ENCODE measurements around the gene ALDH16A1. TPM values are rescaled to one million over a fixed set of nuclear protein-coding genes. Genes with fewer than 3 reads are reported as not detected.

ALDH16A1 gene
- total RNA-seq = 37.9 and 44.0 TPM in 2 replicates

DNA sequence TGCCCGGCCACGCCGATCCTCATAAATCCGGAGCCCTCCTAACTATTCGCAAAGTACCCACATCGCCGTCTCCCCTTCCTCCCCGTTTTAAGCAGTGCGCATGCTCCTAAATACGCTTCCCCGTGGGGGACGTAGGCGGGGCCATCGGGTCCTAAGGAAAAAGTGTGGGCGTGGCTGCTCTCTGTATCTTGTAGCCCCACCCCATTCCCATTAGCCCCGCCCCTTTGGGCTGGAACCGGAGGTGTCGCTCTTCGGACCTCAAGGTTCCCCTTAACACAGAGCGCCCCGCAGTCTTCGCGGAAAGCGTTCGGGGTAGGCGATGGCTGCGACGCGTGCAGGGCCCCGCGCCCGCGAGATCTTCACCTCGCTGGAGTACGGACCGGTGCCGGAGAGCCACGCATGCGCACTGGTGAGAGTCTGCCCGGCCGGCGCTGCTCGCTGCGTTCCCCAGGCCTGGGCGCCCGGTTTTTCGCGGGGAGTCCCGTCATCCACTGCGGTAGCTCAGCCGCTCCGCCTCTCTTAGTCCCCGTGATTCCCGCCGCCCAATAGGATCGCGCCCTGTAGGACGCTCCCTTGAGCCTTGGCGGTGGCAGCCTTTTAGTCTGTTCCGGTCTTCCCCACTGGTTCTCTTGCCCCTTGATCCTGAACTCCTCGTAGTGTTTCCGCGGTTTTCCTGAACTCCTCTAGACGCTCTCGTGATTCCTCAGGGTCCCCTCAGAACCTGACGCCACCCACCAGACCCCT, at the start of gene ALDH16A1:
Gene ALDH16A1 (plus strand): TSS at position 213 of the 744 bp plus-strand sequence. CDS start 107 bp downstream, at position 320.

DNA sequence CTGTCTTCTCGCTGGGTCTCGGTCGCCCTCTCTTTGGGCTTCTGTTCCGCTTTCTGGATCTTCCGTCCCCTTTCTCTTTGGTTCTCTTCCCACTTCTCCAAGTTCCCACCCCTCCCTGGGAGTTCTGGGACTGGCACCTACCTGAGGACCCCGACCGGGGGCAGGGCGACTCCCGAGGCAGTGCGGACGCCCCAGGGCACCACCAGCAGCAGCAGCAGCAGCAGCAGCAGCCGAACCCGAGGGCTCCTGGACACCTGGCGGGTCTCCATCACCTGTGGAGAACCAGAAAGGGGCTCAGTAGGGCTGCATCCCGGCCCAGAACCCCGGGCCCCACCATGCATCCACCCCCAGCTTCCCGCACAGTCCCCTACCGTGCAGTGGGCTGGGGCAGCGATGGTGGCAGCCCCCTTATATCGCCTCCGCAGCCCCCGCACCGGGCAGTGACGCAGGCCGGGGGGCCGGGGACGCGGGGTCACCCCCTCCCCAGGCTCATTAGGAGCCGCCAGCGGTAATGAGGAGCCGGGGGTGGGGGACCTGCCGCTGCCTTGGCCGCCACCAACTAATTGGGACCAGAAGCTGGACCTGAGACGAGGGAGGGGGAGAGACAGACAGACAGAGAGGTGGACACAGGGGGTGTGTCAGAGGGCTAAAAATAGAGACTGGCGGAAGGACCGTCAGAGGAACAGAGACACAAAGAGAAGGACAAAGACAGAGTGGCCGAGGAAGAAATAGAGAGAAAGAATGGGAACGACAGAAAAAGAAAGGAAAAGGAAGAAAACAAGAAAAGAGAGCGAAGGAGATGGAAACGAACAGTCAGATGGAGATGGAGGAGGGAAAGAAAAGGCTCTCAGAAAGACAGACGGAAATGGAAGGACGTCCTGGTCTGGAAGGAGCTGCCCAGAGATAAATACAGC, 29.7 kb upstream of the ALDH16A1 start, which contains the start of gene PTH2:
Gene PTH2 (minus strand): TSS at position 371 of the 914 bp plus-strand sequence. CDS start 102 bp downstream, at position 269.

DNA sequence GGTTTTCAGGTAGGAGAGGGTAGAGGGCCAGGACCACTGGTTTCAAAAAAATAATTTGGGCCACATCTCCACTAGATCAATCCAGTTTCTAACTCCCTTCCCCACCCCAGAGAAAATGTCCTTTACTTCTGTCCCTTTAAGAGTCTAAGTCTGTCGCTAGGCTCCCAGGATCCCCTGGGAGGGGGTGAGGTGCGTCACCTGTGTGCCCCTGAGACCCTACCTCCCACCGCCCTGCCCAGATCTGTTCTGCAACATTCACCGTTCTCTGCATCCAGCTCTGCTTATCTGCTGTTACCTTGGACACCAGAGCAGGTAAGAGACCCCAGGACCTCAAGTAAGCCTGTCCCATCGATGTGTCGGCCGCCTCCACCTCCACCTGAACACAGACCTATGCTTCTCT, 27.8 kb upstream of the ALDH16A1 start, which contains the start of gene GFY:
Gene GFY (plus strand): TSS at position 211 of the 400 bp plus-strand sequence. CDS start 1,043 bp downstream, outside the sequence.

DNA sequence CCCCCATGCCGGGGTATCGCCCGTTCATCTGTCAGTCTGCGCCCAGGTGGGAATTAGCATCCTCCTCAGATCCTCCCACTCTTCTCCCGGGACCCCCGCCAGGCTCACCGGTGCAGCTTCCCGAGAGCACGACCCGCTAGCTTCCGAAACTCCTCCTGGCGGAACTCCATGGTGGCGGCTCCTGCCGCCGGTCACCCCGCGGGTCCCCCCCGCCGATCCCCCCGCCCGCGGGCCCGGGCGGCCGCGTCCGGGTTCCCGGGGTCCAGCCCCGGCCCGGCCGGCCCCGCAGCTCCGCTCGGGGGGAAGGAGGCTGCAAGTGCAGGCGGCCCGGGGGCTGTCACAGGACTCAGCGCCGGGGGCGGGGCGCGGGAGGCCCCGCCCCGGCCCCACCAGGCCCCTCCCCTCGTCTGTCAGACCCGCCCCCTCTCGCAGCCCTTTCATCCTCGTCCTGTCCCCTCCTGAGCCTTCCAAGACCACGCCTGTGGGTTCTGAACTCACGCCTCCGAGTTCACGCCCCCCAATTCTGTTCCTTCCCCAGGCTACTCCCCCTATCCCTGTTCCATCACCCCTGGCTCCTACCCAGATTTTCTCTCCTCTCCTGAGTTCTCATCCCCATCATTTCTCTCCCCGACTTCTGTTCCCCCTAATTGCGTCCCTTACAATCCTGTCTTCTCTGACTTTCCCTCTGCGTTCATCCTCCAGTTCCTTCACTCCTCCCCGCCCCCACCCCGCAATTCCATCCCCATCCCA, 11.6 kb upstream of the ALDH16A1 start, which contains the start of gene SLC17A7:
Gene SLC17A7 (minus strand): TSS at position 318 of the 750 bp plus-strand sequence. CDS start 148 bp downstream, at position 170.

DNA sequence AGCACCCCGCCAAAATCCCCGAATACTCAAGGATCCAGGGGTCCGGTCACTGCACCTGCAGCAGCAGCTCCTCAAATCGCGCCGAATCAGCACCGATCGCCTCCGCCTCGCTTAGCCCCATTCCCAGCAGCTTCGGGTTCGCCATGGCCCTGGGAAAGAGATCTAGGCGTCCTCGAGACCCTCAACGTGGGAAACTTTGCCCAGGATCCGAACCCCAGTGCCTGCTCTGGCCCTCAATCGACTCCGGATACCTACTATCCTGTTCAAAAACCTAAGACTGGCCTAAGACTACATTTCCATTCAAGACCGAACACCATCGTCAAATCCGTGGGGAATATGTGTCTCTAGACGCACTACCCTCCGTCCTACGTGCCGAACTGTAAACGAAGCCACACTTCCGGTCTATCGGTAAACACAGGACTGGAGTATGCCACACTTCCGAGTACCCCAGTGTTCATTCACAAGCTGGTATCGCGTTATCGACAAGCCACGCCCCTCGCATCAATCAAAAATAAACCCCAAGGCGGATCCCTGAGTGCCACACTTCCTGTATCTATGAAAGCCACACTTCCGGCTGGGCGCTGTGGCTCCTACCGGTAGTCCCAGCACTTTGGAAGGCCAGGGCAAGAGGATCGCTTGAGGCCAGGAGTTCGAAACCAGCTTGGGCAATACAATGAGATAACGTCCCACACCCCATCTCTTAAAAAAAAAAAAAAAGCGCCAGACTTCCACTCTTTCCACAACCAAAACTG, 1.4 kb upstream of the ALDH16A1 start, which contains the start of gene PIH1D1:
Gene PIH1D1 (minus strand): TSS at position 385 of the 752 bp plus-strand sequence. CDS start 240 bp downstream, at position 145.

DNA sequence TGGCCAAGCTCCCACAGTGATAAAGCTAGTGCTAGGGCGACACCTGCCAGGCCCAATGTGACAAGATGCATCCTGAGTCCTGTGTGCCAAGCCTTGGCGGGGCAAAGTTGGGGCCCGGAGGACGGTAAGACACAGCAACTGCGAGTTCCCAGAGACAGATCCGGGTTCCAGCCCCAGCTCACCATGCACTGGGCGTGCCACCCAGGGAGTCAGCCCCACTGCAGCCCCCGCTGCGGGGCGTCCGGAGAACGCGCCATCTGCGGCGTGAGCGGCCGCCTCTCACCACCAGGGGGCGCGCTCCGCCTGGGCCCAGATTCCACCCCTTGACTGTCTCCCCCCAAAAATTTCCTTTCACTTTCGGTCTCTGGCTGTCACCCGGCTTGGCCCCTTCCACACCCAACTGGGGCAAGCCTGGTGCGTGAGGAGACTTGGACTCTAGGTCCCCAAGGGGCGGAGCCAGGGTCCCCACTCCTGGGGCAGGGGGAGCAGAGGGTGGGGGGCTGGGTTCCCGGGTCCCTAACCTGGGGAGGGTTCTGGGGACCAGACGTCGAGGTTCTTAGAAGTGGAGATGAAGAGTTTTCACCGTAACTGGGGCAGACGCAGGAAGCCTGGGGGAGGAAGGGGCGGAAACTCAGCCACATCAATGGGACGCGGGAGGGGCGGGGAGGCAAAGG, 21.0 kb downstream of the ALDH16A1 start, which contains the start of gene FLT3LG:
Gene FLT3LG (plus strand): TSS at position 348 of the 674 bp plus-strand sequence. CDS start 425 bp downstream, outside the sequence.

DNA sequence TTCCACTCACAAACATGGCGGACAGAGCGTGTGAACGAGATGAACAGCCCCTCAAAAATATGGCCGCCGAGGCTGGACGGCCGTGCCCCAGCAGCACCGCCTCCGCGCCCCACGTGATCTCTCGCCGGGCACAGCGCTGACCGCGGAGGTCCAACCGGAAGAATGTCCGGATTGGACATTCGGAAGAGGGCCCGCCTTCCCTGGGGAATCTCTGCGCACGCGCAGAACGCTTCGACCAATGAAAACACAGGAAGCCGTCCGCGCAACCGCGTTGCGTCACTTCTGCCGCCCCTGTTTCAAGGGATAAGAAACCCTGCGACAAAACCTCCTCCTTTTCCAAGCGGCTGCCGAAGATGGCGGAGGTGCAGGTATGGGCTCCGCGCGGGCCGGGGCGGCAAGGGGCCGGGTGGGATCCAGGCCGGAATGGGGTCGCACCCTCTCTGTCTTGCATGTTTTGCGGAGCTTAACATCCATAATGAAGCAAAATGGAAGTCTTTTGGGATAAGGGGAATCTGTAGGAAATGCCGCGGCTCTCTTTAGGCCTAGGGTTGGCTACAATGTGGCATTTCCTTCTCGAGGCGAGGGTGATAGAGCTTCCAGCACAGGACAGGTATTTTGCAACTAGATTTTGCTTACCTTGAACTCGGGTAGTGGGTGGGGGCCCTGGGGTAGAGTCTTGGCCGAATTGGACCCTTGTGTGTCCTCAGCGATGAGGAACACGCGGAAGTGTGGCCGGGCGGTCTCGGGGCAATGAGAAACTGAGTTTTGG, 34.4 kb downstream of the ALDH16A1 start, which contains the start of gene RPL13A:
Gene RPL13A (plus strand): TSS at position 332 of the 769 bp plus-strand sequence. CDS start 22 bp downstream, at position 354.

Other genes starting within 250 kb of the ALDH16A1 start
- not detected in 2 replicates for gene SLC6A16, start 128.0 kb upstream of the ALDH16A1 start, total RNA-seq
- gene CD37, start 117.8 kb upstream of the ALDH16A1 start, total RNA-seq = not detected in 2 replicates
- 29.8 and 32.4 TPM in 2 replicates for gene TEAD2, start 90.8 kb upstream of the ALDH16A1 start, total RNA-seq
- gene DKKL1, start 89.3 kb upstream of the ALDH16A1 start, total RNA-seq = 0.14 TPM in 1 of 2 replicates, not detected in the other
- not detected in 2 replicates for gene KASH5, start 65.0 kb upstream of the ALDH16A1 start, total RNA-seq
- not detected in 2 replicates for gene PTH2, start 29.8 kb upstream of the ALDH16A1 start, total RNA-seq
- not detected in 2 replicates for gene GFY, start 27.8 kb upstream of the ALDH16A1 start, total RNA-seq
- gene SLC17A7, start 11.7 kb upstream of the ALDH16A1 start, total RNA-seq = 0.14 TPM in 1 of 2 replicates, not detected in the other
- gene PIH1D1, start 1.4 kb upstream of the ALDH16A1 start, total RNA-seq = 96.7 and 106 TPM in 2 replicates
- 0.46 and 0.49 TPM in 2 replicates for gene FLT3LG, start 21.0 kb downstream of the ALDH16A1 start, total RNA-seq
- 3,198 and 3,252 TPM in 2 replicates for gene RPL13A, start 34.4 kb downstream of the ALDH16A1 start, total RNA-seq
- gene RPS11, start 43.2 kb downstream of the ALDH16A1 start, total RNA-seq = 4,387 and 4,926 TPM in 2 replicates
- gene FCGRT, start 59.4 kb downstream of the ALDH16A1 start, total RNA-seq = 23.0 and 27.2 TPM in 2 replicates
- 2.3 and 4.7 TPM in 2 replicates for gene RCN3, start 74.8 kb downstream of the ALDH16A1 start, total RNA-seq
- gene NOSIP, start 127.3 kb downstream of the ALDH16A1 start, total RNA-seq = 57.1 and 61.2 TPM in 2 replicates
- gene PRRG2, start 128.1 kb downstream of the ALDH16A1 start, total RNA-seq = 7.6 and 10.0 TPM in 2 replicates
- gene PRR12, start 138.0 kb downstream of the ALDH16A1 start, total RNA-seq = 7.2 and 10.9 TPM in 2 replicates
- 33.0 and 49.2 TPM in 2 replicates for gene RRAS, start 186.9 kb downstream of the ALDH16A1 start, total RNA-seq
- 37.4 and 48.1 TPM in 2 replicates for gene SCAF1, start 189.0 kb downstream of the ALDH16A1 start, total RNA-seq
- gene IRF3, start 212.6 kb downstream of the ALDH16A1 start, total RNA-seq = 78.1 and 95.4 TPM in 2 replicates
- gene BCL2L12, start 212.7 kb downstream of the ALDH16A1 start, total RNA-seq = 24.6 and 27.9 TPM in 2 replicates
- gene PRMT1, start 224.0 kb downstream of the ALDH16A1 start, total RNA-seq = 236 and 309 TPM in 2 replicates
- 2.0 and 2.1 TPM in 2 replicates for gene ADM5, start 236.4 kb downstream of the ALDH16A1 start, total RNA-seq
- 0.33 and 2.1 TPM in 2 replicates for gene CPT1C, start 237.9 kb downstream of the ALDH16A1 start, total RNA-seq

All from airway epithelial cell (primary cell).